Lower lobe of right lung (tissue), 2 donors: ENCODE results near the gene COL7A1. TPM values are rescaled to one million over a fixed set of nuclear protein-coding genes. Genes with fewer than 3 reads are reported as not detected.
A peak's percentile ranks its signal among the peaks of the same experiment; 100 is the strongest.
"Not testable (repeated sequence)": the region's sequence is repeated elsewhere in the genome, so short reads cannot be mapped to it uniquely, and the experiment has no call there.

ENCODE experiments used
- ATAC-seq, 2 donors: fragments of 200-7000 bp; cut with Tn5 transposase; one replicate each; pipeline ENCODE4 v1.9.1; 2020 to 2022; ENCODE audit warnings: mild to moderate bottlenecking in 2 of 2, moderate library complexity in 2 of 2
- DNase-seq: peaks from one replicate; pipeline ENCODE4 v3.0.0-alpha.2; 2020
- H3K27ac ChIP-seq: fragments of 200-600 bp; one replicate; pipeline ENCODE4 v1.8.0; 2022
- H3K27me3 ChIP-seq: fragments of 200-600 bp; one replicate; pipeline ENCODE4 v1.8.0; 2022; ENCODE audit warnings: low read depth
- H3K36me3 ChIP-seq: fragments of 200-600 bp; one replicate; pipeline ENCODE4 v1.8.0; 2022; ENCODE audit warnings: mild to moderate bottlenecking
- H3K4me1 ChIP-seq: fragments of 200-600 bp; one replicate; pipeline ENCODE4 v1.8.0; 2022
- H3K4me3 ChIP-seq: fragments of 200-600 bp; one replicate; pipeline ENCODE4 v1.8.0; 2022; ENCODE audit warnings: mild to moderate bottlenecking
- H3K9me3 ChIP-seq: fragments of 200-600 bp; one replicate; pipeline ENCODE4 v1.8.0; 2022
- CTCF ChIP-seq: fragments of 200-600 bp; IDR thresholded peaks from one replicate; pipeline ENCODE4 v1.8.0; 2022; ENCODE audit warnings: antibody characterized with exemption, mild to moderate bottlenecking
- intact Hi-C: fragments of 100-400 bp; cut with DNase I; formaldehyde crosslinking; loops from one replicate; pipeline ENCODE4 v1.11.0; 2022
- total RNA-seq: library from RNA; stranded (reverse); fragmentation: NEBNext Ultra II Directional; extraction: Animal tissue kit (Norgen Biotek cat#: 25700); gene quantifications from one replicate; pipeline ENCODE4 v1.2.1, GENCODE V29; 2021
- donor health status: DM: no; HTN: yes; CAD: no; lungs with severe emphysema.

The COL7A1 gene
- total RNA-seq, 1 donor from 2014 or later = 2.6 TPM

- no peaks in the 10 kb centered on the region for H3K27me3 ChIP-seq
- no peak overlapping the region for H3K27ac ChIP-seq
- H3K4me1 ChIP-seq = no peaks in the 10 kb centered on the region
- intact Hi-C loops = no loop called here
- DNase-seq (no peak), ATAC-seq (peak in 1 of 2 donors; percentile 37)
- no peak for TF ChIP-seq CTCF
- H3K4me3 ChIP-seq = no peak overlapping the region
- peaks cover 27% of the 10 kb centered on the region for H3K36me3 ChIP-seq
- no peaks in the 10 kb centered on the region for H3K9me3 ChIP-seq
Observed at GRCh38 chr3:48535578-48535977, 59.6 kb downstream of the COL7A1 start.

DNA sequence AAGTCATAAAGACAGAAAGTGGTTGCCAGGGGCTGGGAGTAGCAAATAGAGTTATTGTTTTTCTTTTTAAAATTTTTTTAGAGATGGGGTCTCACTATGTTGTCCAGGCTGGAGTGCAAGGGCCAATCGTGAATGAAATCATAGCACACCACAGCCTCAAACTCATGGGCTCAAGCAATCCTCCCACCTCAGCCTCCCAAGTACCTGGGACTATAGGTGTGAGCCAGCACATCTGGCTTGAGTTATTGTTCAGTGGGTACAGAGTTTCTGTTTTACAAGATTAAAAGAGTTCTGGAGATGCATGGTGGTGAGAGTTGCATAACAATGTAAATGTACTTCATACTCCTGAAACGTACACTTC is 62.2 kb downstream of the COL7A1 start:
- Histone ChIP-seq H3K4me3 (no peak overlapping the region), H3K27me3 (no peaks in the 10 kb centered on the region), H3K4me1 (no peaks in the 10 kb centered on the region), H3K9me3 (no peaks in the 10 kb centered on the region), H3K36me3 (peaks cover 27% of the 10 kb centered on the region), H3K27ac (peak overlapping the region; percentile 25)
- no peak for TF ChIP-seq CTCF
- DNase-seq (no peak), ATAC-seq (no peak)
- intact Hi-C loops = no loop called here

DNA sequence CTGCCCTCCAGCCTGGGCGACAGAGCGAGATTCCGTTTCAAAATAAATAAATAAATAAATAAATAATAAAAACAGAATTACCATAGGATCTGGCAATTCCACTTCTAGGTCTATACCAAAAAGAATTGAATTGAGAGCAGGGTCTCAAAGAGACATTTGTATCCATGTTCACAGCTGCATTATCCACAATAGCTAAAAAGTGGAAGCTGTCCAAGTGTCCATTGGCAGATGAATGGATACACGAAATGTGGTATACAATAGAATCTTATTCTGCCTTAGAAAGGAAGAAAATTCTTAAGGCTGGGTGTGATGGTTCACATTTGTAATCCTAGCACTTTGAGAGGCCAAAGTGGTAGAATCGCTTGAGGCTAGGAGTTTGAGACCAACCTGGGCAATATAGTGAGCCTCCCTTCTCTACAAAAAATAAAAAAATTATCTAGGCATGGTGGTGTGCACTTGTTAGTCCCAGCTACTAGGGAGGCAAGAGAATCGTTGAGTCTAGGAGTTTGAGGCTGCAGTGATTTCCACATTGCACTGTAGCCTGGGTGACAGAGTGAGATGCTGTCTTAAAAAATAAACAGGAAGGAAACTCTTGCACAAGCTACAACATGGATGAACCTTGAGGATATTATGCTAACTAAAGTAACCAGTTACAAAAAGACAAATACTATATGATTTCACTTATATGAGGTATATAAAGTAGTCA is 62.7 kb downstream of the COL7A1 start:
- intact Hi-C loops = no loop called here
- Histone ChIP-seq H3K4me3 (no peak overlapping the region), H3K9me3 (no peaks in the 10 kb centered on the region), H3K27me3 (no peaks in the 10 kb centered on the region), H3K36me3 (peaks cover 27% of the 10 kb centered on the region), H3K4me1 (no peaks in the 10 kb centered on the region), H3K27ac (peak overlapping the region; percentile 25)
- ATAC-seq = peak in 1 of 2 donors; percentile 60
- TF ChIP-seq CTCF = no peak
- DNase-seq = no peak

GRCh38 chr3:48530701-48531100 is 64.4 kb downstream of the COL7A1 start:
- ATAC-seq, H3K9me3 ChIP-seq, H3K4me3 ChIP-seq, intact Hi-C loops, H3K27me3 ChIP-seq, H3K4me1 ChIP-seq, DNase-seq, H3K27ac ChIP-seq: not testable (repeated sequence)
- peaks cover 16% of the 10 kb centered on the region for H3K36me3 ChIP-seq

- no peaks in the 10 kb centered on the region for H3K4me1 ChIP-seq
- ATAC-seq = peak; percentile 63 to 64
- peak overlapping the region; percentile 11 for H3K4me3 ChIP-seq
- intact Hi-C loops = no loop called here
- no peak for DNase-seq
- peak overlapping the region; percentile 64 for H3K27ac ChIP-seq
- no peaks in the 10 kb centered on the region for H3K9me3 ChIP-seq
- no peaks in the 10 kb centered on the region for H3K27me3 ChIP-seq
- no peak for TF ChIP-seq CTCF
- peaks cover 5% of the 10 kb centered on the region for H3K36me3 ChIP-seq
Observed at GRCh38 chr3:48528754-48529153, 66.4 kb downstream of the COL7A1 start.

DNA sequence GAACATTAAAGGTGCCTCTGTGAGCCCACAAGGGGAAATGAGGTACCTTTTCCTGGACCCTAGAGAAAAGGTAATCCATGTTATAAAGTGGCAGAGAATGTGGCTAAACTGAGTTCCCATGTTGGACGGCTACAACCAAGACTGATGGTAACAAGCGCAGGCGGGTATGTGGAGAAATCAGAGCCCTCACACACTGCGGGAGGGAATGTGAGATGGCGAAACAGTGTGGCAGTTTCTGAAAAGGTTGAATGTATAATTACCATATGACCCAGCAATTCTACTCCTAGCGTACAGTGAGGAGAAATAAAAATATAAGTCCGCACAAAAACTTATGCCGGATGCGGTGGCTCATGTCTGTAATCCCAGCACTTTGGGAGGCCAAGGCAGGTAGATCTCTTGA is 67.1 kb downstream of the COL7A1 start:
- no peaks in the 10 kb centered on the region for H3K9me3 ChIP-seq
- ATAC-seq = peak; percentile 67 to 70
- peaks cover 5% of the 10 kb centered on the region for H3K36me3 ChIP-seq
- peak overlapping the region; percentile 11 for H3K4me3 ChIP-seq
- H3K27me3 ChIP-seq = no peaks in the 10 kb centered on the region
- DNase-seq = no peak
- intact Hi-C loops = no loop called here
- no peak for TF ChIP-seq CTCF
- H3K27ac ChIP-seq = peak overlapping the region; percentile 64
- no peaks in the 10 kb centered on the region for H3K4me1 ChIP-seq
